Vagina (tissue), 2 donors: Measurements from ENCODE around the gene SLC6A16.

Experiments
- POLR2A ChIP-seq, 2 donors: fragments of 450-650 bp; IDR thresholded peaks; one replicate each; pipeline ENCODE4 v1.6.1; 2017; ENCODE audit warnings: antibody characterized with exemption in 2 of 2, mild to moderate bottlenecking in 2 of 2, moderate library complexity in 2 of 2
- POLR2AphosphoS5 ChIP-seq, 2 donors: sonication (generic); formaldehyde crosslinking; IDR thresholded peaks; one replicate each; pipeline ENCODE4 v1.9.0; 2017; ENCODE audit warnings: antibody characterized with exemption in 2 of 2, mild to moderate bottlenecking in 2 of 2, low read depth in 1 of 2; ENCODE audit not compliant: insufficient read depth in 1 of 2
- TF ChIP-seq, protein P1 (sequence below), 3 experiments: fragments of 450-650 bp in 2 of 3; fragments of 200-600 bp in 1 of 3; sonication (generic) in 1 of 3; IDR thresholded peaks; one replicate each; pipeline ENCODE4 v1.5.1; 2017 to 2019; ENCODE audit warnings: antibody characterized with exemption in 3 of 3, mild to moderate bottlenecking in 2 of 3, moderate library complexity in 2 of 3

DNA sequence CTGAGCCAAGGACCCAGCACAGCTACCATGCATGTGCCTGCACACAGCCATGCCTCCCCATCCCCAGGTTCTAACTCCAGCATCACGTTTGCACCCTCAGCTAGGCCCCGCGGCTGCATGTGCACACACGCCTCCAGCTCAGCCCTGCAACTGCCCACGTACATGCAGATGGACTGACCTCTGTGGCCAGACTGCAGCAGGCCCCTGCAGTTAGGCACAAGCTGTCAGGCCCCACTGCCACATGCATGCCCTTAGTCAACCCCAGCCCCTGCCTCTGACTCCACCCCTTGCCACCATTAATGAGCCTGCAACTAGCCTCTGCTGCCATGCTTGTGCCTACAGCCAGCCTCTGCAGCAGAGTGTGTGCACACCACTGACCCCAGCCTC, 23.1 kb downstream of the SLC6A16 start:
- TF ChIP-seq, protein P1, sequence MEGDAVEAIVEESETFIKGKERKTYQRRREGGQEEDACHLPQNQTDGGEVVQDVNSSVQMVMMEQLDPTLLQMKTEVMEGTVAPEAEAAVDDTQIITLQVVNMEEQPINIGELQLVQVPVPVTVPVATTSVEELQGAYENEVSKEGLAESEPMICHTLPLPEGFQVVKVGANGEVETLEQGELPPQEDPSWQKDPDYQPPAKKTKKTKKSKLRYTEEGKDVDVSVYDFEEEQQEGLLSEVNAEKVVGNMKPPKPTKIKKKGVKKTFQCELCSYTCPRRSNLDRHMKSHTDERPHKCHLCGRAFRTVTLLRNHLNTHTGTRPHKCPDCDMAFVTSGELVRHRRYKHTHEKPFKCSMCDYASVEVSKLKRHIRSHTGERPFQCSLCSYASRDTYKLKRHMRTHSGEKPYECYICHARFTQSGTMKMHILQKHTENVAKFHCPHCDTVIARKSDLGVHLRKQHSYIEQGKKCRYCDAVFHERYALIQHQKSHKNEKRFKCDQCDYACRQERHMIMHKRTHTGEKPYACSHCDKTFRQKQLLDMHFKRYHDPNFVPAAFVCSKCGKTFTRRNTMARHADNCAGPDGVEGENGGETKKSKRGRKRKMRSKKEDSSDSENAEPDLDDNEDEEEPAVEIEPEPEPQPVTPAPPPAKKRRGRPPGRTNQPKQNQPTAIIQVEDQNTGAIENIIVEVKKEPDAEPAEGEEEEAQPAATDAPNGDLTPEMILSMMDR (IDR thresholded peaks at IDR 0.05) = no peak
- no peak for TF ChIP-seq POLR2AphosphoS5 (IDR thresholded peaks at IDR 0.05; ENCODE audit: insufficient read depth in 1 of 2, low read depth in 1 of 2)
- no peak for TF ChIP-seq POLR2A (IDR thresholded peaks at IDR 0.05)
